ENCODE results near the gene DMC1. TPM values are rescaled to one million over a fixed set of nuclear protein-coding genes. Genes with fewer than 3 reads are reported as not detected.

Gene DMC1
- total and polyA plus RNA-seq, 10 of the 15 experiments (the other 5 are each of a cell fraction or from before 2014, with no cell fraction given) = 1.0 to 21.0 (median 4.5) TPM

DNA sequence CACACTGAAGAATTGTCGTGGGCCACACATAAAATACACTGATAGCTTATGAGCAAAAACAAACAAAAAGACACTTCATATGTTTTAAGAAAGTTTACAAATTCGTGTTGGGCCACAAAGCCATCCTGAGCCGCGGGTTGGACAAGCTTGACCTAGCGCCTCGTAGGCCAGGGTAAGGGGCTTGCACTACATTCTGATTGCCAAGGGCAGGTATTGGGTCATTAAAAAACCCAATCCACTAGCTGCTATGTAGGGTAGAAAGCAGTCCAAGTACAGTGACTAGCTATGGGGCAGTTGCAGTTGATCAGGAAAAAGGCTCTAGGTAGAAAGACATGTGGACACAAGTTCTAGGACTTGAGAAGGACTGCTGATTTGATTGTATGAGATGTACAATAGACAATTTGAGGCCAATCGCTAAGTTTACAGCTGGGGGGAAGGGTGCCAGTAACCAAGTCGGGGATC is 88.1 kb downstream of the DMC1 start (continued):
- TF ChIP-seq CTCF (IDR thresholded peaks at IDR 0.05 in 2 of 3, conservative IDR thresholded peaks at IDR 0.05 in 1 of 3; ENCODE audit: control insufficient read depth in 2 of 3, extremely low read depth in 1 of 3, insufficient read depth in 1 of 3, low read depth in 3 of 3, low read length in 3 of 3) = no peak
- TF ChIP-seq, protein P1, sequence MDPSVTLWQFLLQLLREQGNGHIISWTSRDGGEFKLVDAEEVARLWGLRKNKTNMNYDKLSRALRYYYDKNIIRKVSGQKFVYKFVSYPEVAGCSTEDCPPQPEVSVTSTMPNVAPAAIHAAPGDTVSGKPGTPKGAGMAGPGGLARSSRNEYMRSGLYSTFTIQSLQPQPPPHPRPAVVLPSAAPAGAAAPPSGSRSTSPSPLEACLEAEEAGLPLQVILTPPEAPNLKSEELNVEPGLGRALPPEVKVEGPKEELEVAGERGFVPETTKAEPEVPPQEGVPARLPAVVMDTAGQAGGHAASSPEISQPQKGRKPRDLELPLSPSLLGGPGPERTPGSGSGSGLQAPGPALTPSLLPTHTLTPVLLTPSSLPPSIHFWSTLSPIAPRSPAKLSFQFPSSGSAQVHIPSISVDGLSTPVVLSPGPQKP (IDR thresholded peaks at IDR 0.05; ENCODE audit: low read depth, low read length) = no peak
- no peak for TF ChIP-seq NFIC (IDR thresholded peaks at IDR 0.05; ENCODE audit: low read depth, low read length)
- TF ChIP-seq HDGF (IDR thresholded peaks at IDR 0.05) = no peak
- no peak for TF ChIP-seq ZZZ3 (IDR thresholded peaks at IDR 0.05; ENCODE audit: control insufficient read depth, insufficient read length, low read depth)
- TF ChIP-seq MEF2A (IDR thresholded peaks at IDR 0.05; ENCODE audit: insufficient read depth, low read depth, low read length) = no peak
- no peak for TF ChIP-seq CBX3 (IDR thresholded peaks at IDR 0.05; ENCODE audit: borderline replicate concordance, low read depth)
- no peak for TF ChIP-seq ZNF217 (IDR thresholded peaks at IDR 0.05)
- TF ChIP-seq PBX3 (IDR thresholded peaks at IDR 0.05; ENCODE audit: insufficient replicate concordance, low read depth, low read length) = no peak
- TF ChIP-seq CBFB (IDR thresholded peaks at IDR 0.05; ENCODE audit: low read depth) = peak; percentile 58; the same call in 1 of the 2 replicates
- no peak for TF ChIP-seq SMAD1 (IDR thresholded peaks at IDR 0.05; ENCODE audit: low read depth, partially characterized antibody)
- TF ChIP-seq, protein P2, sequence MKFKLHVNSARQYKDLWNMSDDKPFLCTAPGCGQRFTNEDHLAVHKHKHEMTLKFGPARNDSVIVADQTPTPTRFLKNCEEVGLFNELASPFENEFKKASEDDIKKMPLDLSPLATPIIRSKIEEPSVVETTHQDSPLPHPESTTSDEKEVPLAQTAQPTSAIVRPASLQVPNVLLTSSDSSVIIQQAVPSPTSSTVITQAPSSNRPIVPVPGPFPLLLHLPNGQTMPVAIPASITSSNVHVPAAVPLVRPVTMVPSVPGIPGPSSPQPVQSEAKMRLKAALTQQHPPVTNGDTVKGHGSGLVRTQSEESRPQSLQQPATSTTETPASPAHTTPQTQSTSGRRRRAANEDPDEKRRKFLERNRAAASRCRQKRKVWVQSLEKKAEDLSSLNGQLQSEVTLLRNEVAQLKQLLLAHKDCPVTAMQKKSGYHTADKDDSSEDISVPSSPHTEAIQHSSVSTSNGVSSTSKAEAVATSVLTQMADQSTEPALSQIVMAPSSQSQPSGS (IDR thresholded peaks at IDR 0.05; ENCODE audit: low read length) = peak; percentile 30; the same call in 1 of the 2 replicates
- no peak for TF ChIP-seq IKZF2 (IDR thresholded peaks at IDR 0.05)
- peak; percentile 64 for TF ChIP-seq POLR2A (IDR thresholded peaks at IDR 0.05; ENCODE audit: low read depth, low read length)
- TF ChIP-seq POLR2AphosphoS2 (IDR thresholded peaks at IDR 0.05; ENCODE audit: low read depth, low read length) = peak; percentile 40; the same call in 1 of the 2 replicates

Data from GM12878 (cell line).